ENCODE data around the gene NRG2. TPM values are rescaled to one million over a fixed set of nuclear protein-coding genes. Genes with fewer than 3 reads are reported as not detected.

The NRG2 gene
- total and polyA plus RNA-seq, 7 donors, result 0.42 to 19.6 (median 3.5) TPM

GRCh38 chr5:139955053-139955605 is 88.0 kb downstream of the NRG2 start:
- Histone ChIP-seq H3K27me3 (ENCODE audit: insufficient read depth in 3 of 3, low read length in 2 of 3) (no peaks in the 10 kb centered on the region), H3K4me3 (no peak overlapping the region), H3K36me3 (ENCODE audit: insufficient read depth in 1 of 2, low read depth in 1 of 2) (no peaks in the 10 kb centered on the region), H3K4me1 (peaks cover 51% of the 10 kb centered on the region), H3K9me3 (no peaks in the 10 kb centered on the region), H3K27ac (no peak overlapping the region)
- intact Hi-C loops (cut with DNase I), result no loop called here
- WGBS, 3 donors, result 88 to 95% (median 94%) methylated on average over 5 of the region's 5 CpGs
- DNase-seq (no peak), ATAC-seq (no peak)
- TF ChIP-seq CTCF (IDR thresholded peaks at IDR 0.05), result no peak

DNA sequence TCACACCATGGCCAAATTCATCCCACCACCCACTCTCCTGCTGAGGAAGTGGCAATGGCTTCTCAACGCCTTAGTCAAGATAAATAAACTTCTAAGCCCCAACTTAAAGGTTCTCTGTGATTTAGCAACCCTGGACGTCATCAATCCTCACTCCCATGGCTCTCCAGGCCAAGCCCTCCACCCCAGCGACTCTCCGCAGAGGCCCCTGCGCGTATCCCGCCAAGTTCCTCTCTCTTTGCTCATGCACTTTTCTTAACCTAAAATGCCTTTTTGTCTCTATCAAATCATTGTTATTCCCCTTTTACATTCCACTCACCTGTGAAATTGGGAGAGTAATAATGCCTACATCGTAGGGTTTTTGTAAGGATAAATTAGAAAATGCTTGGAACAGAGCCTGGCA is 88.6 kb downstream of the NRG2 start:
- no peak for TF ChIP-seq CTCF (IDR thresholded peaks at IDR 0.05)
- intact Hi-C loops (cut with DNase I), result no loop called here
- H3K9me3 ChIP-seq, result no peaks in the 10 kb centered on the region
- H3K27me3 ChIP-seq (ENCODE audit: insufficient read depth in 3 of 3, low read length in 2 of 3), result no peaks in the 10 kb centered on the region
- DNase-seq (no peak), ATAC-seq (no peak)
- 85 to 89% (median 89%) methylated on average over 8 of the region's 8 CpGs for WGBS, 3 donors
- no peaks in the 10 kb centered on the region for H3K36me3 ChIP-seq (ENCODE audit: insufficient read depth in 1 of 2, low read depth in 1 of 2)
- H3K4me1 ChIP-seq, result peaks cover 58% of the 10 kb centered on the region
- H3K4me3 ChIP-seq, result no peak overlapping the region
- no peak overlapping the region for H3K27ac ChIP-seq

GRCh38 chr5:139954022-139954421 is 89.1 kb downstream of the NRG2 start:
- Histone ChIP-seq H3K4me3 (no peak overlapping the region), H3K27ac (no peak overlapping the region), H3K36me3 (ENCODE audit: insufficient read depth in 1 of 2, low read depth in 1 of 2) (no peaks in the 10 kb centered on the region), H3K9me3 (no peaks in the 10 kb centered on the region), H3K27me3 (ENCODE audit: insufficient read depth in 3 of 3, low read length in 2 of 3) (no peaks in the 10 kb centered on the region), H3K4me1 (peaks cover 62% of the 10 kb centered on the region)
- TF ChIP-seq CTCF (IDR thresholded peaks at IDR 0.05), result no peak
- intact Hi-C loops (cut with DNase I), result no loop called here
- ATAC-seq (no peak), DNase-seq (no peak)
- 31 to 61% (median 33%) methylated on average over 4 to 7 of the region's 7 CpGs for WGBS, 3 donors

- TF ChIP-seq CTCF (IDR thresholded peaks at IDR 0.05), result no peak
- Histone ChIP-seq H3K4me1 (peaks cover 63% of the 10 kb centered on the region), H3K9me3 (no peaks in the 10 kb centered on the region), H3K4me3 (peak overlapping the region; percentile 32), H3K36me3 (ENCODE audit: insufficient read depth in 1 of 2, low read depth in 1 of 2) (no peaks in the 10 kb centered on the region), H3K27ac (peak overlapping the region; percentile 81), H3K27me3 (ENCODE audit: insufficient read depth in 3 of 3, low read length in 2 of 3) (no peaks in the 10 kb centered on the region)
- intact Hi-C loops (cut with DNase I), result no loop called here
- 53 to 70% (median 59%) methylated on average over 13 of the region's 13 CpGs for WGBS, 3 donors
- ATAC-seq, result peak; percentile 12 to 72 (median 42)
- DNase-seq, result no peak
Observed at GRCh38 chr5:139952574-139952973, 90.5 kb downstream of the NRG2 start.

DNA sequence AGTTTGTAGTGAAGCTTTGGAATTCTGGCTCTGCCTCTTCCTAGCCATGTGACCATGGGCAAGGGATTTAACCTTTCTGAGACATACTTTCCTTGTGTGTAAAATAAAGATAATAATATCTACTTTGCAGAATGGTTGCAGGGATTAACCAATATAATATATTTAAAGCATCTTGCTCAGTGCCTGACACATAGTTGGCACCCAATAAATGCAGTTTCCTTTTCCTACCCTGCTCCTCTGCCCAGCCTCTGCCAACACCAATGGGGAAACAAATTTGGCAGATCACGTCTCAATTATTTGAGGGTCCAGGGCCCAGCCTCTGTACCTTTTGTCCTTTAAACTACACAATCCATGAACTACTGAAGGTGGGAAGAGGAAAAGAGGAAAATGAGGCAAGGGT is 91.1 kb downstream of the NRG2 start:
- Histone ChIP-seq H3K9me3 (no peaks in the 10 kb centered on the region), H3K4me1 (peaks cover 63% of the 10 kb centered on the region), H3K27ac (peak overlapping the region; percentile 81), H3K27me3 (ENCODE audit: insufficient read depth in 3 of 3, low read length in 2 of 3) (no peaks in the 10 kb centered on the region), H3K4me3 (peak overlapping the region; percentile 32), H3K36me3 (ENCODE audit: insufficient read depth in 1 of 2, low read depth in 1 of 2) (no peaks in the 10 kb centered on the region)
- no peak for TF ChIP-seq CTCF (IDR thresholded peaks at IDR 0.05)
- no peak for DNase-seq
- peak; percentile 14 to 69 (median 62) for ATAC-seq
- 16 to 35% (median 34%) methylated on average over 1 of the region's 1 CpG for WGBS, 3 donors
- intact Hi-C loops (cut with DNase I), result no loop called here

Data from psoas muscle (tissue), 8 donors.